Psoas muscle (tissue), 8 donors: ENCODE data around the gene TUBB8B. TPM values are rescaled to one million over a fixed set of nuclear protein-coding genes. Genes with fewer than 3 reads are reported as not detected.
"Not testable (repeated sequence)": the region's sequence is repeated elsewhere in the genome, so short reads cannot be mapped to it uniquely, and the experiment has no call there.

Experiments used
- ATAC-seq, 4 donors: fragments of 200-7000 bp; cut with Tn5 transposase; one replicate each; pipeline ENCODE4 v1.9.1; 2020; ENCODE audit warnings: moderate library complexity in 3 of 4, mild to moderate bottlenecking in 2 of 4
- DNase-seq, 2 donors: peaks; one replicate each; pipeline ENCODE4 v3.0.0-alpha.2; 2020
- H3K27ac ChIP-seq: fragments of 200-600 bp; one replicate; pipeline ENCODE4 v1.8.0; 2022
- H3K27me3 ChIP-seq, 3 donors: fragments of 200-600 bp in 1 of 3; one replicate each; pipeline versions ENCODE4 v1.6.1 to v1.8.0; 2013 to 2022; ENCODE audit warnings: low read length in 2 of 3, mild to moderate bottlenecking in 2 of 3, moderate library complexity in 1 of 3; ENCODE audit not compliant: insufficient read depth in 3 of 3
- H3K36me3 ChIP-seq, 2 donors: fragments of 200-600 bp in 1 of 2; one replicate each; pipeline versions ENCODE4 v1.6.1 to v1.8.0; 2013 to 2022; ENCODE audit warnings: low read depth in 1 of 2, mild to moderate bottlenecking in 1 of 2, moderate library complexity in 1 of 2; ENCODE audit not compliant: insufficient read depth in 1 of 2
- H3K4me1 ChIP-seq: fragments of 200-600 bp; one replicate; pipeline ENCODE4 v1.8.0; 2022
- H3K4me3 ChIP-seq: fragments of 200-600 bp; one replicate; pipeline ENCODE4 v1.8.0; 2022; ENCODE audit warnings: mild to moderate bottlenecking
- H3K9me3 ChIP-seq: fragments of 200-600 bp; one replicate; pipeline ENCODE4 v1.8.0; 2022
- WGBS, 3 donors: extraction: QIAGEN DNeasy Blood & Tissue Kit; methylation state at CpG; one replicate each; pipeline versions ENCODE4 v1.1.6 to v1.1.7; 2013; 5-methylcytosine and 5-hydroxymethylcytosine counted together
- intact Hi-C, 2 donors: fragments of 100-400 bp; cut with DNase I; formaldehyde crosslinking; loops; one replicate each; pipeline versions ENCODE4 v1.11.0 to v1.14.2; 2022
- polyA plus RNA-seq, 3 donors: library from polyadenylated mRNA; stranded (reverse); fragments of 200-250 nt; gene quantifications; one replicate each; pipeline ENCODE4 v1.2.3, GENCODE V29; 2013
- total RNA-seq, 4 donors: library from RNA; stranded (reverse); fragmentation: NEBNext Ultra II Directional in 2 of 4; extraction: Animal tissue kit (Norgen Biotek cat#: 25700) in 2 of 4; gene quantifications; one replicate each; pipeline versions ENCODE4 v1.2.1 to v1.2.4, GENCODE V29; 2021 to 2023
- donor health status: healthy with polysubstance abuse.
- donor health status: DM: no; HTN: no; CAD: no; lungs with moderate emphysema.
- donor health status: Bipolar disorder and iron deficiency.
- donor health status: healthy.
- donor health status: DM: yes; HTN: yes; CAD: no.
- donor health status: DM: no; HTN: no; CAD: no.
- donor health status: DM: no; HTN: no; CAD: no.
- donor health status: DM: yes; HTN: yes; CAD: no.

The TUBB8B gene
- total and polyA plus RNA-seq, 7 donors = 0.04 TPM; not detected in 6

GRCh38 chr18:82626-83209 lies 33.3 kb upstream of the TUBB8B start:
- H3K36me3 ChIP-seq, intact Hi-C loops, ATAC-seq, H3K27me3 ChIP-seq, H3K4me3 ChIP-seq, DNase-seq, H3K4me1 ChIP-seq, H3K9me3 ChIP-seq, H3K27ac ChIP-seq: not testable (repeated sequence)
- 69 to 75% (median 72%) methylated on average over 11 of the region's 11 CpGs for WGBS, 3 donors

GRCh38 chr18:80881-81280 lies 31.5 kb upstream of the TUBB8B start:
- 68 to 76% (median 69%) methylated on average over 2 of the region's 2 CpGs for WGBS, 3 donors
- H3K27me3 ChIP-seq, DNase-seq, ATAC-seq, H3K36me3 ChIP-seq, H3K4me1 ChIP-seq, H3K9me3 ChIP-seq, H3K27ac ChIP-seq, H3K4me3 ChIP-seq, intact Hi-C loops: not testable (repeated sequence)

GRCh38 chr18:80202-80601 lies 30.8 kb upstream of the TUBB8B start:
- DNase-seq, H3K4me3 ChIP-seq, H3K27me3 ChIP-seq, ATAC-seq, H3K9me3 ChIP-seq, H3K27ac ChIP-seq, H3K4me1 ChIP-seq, intact Hi-C loops, H3K36me3 ChIP-seq: not testable (repeated sequence)
- 70 to 72% (median 71%) methylated on average over 2 to 5 of the region's 6 CpGs for WGBS, 3 donors

GRCh38 chr18:75525-76160 lies 26.2 kb upstream of the TUBB8B start:
- WGBS, 3 donors = 60 to 64% (median 61%) methylated on average over 38 to 57 of the region's 57 CpGs
- H3K27ac ChIP-seq, DNase-seq, H3K4me3 ChIP-seq, intact Hi-C loops, ATAC-seq, H3K9me3 ChIP-seq, H3K36me3 ChIP-seq, H3K4me1 ChIP-seq, H3K27me3 ChIP-seq: not testable (repeated sequence)

- 39 to 45% (median 41%) methylated on average over 38 to 47 of the region's 48 CpGs for WGBS, 3 donors
- H3K4me1 ChIP-seq, H3K4me3 ChIP-seq, H3K9me3 ChIP-seq, H3K27me3 ChIP-seq, H3K27ac ChIP-seq, H3K36me3 ChIP-seq, intact Hi-C loops, DNase-seq: not testable (repeated sequence)
- peak in 1 of 4 donors; percentile 30 for ATAC-seq
Observed at GRCh38 chr18:73181-73777, 23.9 kb upstream of the TUBB8B start.

- H3K27me3 ChIP-seq, ATAC-seq, H3K9me3 ChIP-seq, DNase-seq, H3K36me3 ChIP-seq, intact Hi-C loops, H3K4me1 ChIP-seq, H3K4me3 ChIP-seq, H3K27ac ChIP-seq: not testable (repeated sequence)
- WGBS, 3 donors = 65 to 69% (median 65%) methylated on average over 9 of the region's 9 CpGs
Observed at GRCh38 chr18:67701-68100, 18.3 kb upstream of the TUBB8B start.

GRCh38 chr18:64279-64678 lies 14.9 kb upstream of the TUBB8B start:
- intact Hi-C loops, H3K9me3 ChIP-seq, H3K4me1 ChIP-seq, H3K27ac ChIP-seq, H3K27me3 ChIP-seq, DNase-seq, H3K4me3 ChIP-seq, ATAC-seq, H3K36me3 ChIP-seq: not testable (repeated sequence)
- 80 to 87% (median 85%) methylated on average over 5 of the region's 5 CpGs for WGBS, 3 donors

GRCh38 chr18:63656-64055 lies 14.2 kb upstream of the TUBB8B start:
- H3K36me3 ChIP-seq, H3K27me3 ChIP-seq, H3K9me3 ChIP-seq, H3K4me1 ChIP-seq, DNase-seq, intact Hi-C loops, H3K4me3 ChIP-seq, ATAC-seq, H3K27ac ChIP-seq: not testable (repeated sequence)
- WGBS, 3 donors = 91 to 96% (median 95%) methylated on average over 2 of the region's 2 CpGs

- H3K27ac ChIP-seq, ATAC-seq, DNase-seq, H3K27me3 ChIP-seq, H3K4me3 ChIP-seq, H3K4me1 ChIP-seq, H3K36me3 ChIP-seq, intact Hi-C loops, H3K9me3 ChIP-seq: not testable (repeated sequence)
- 78 to 94% (median 83%) methylated on average over 1 of the region's 1 CpG for WGBS, 3 donors
Observed at GRCh38 chr18:54388-54787, 5.0 kb upstream of the TUBB8B start.

GRCh38 chr18:48696-49095 lies 719 bp downstream of the TUBB8B start:
- WGBS, 3 donors = 91 to 95% (median 92%) methylated on average over 17 to 25 of the region's 25 CpGs
- H3K9me3 ChIP-seq, H3K27ac ChIP-seq, DNase-seq, H3K27me3 ChIP-seq, intact Hi-C loops, ATAC-seq, H3K36me3 ChIP-seq, H3K4me1 ChIP-seq, H3K4me3 ChIP-seq: not testable (repeated sequence)

GRCh38 chr18:13177-13576 lies 36.2 kb downstream of the TUBB8B start:
- ATAC-seq, H3K4me1 ChIP-seq, H3K9me3 ChIP-seq, H3K27ac ChIP-seq, DNase-seq, H3K4me3 ChIP-seq, H3K27me3 ChIP-seq, intact Hi-C loops, H3K36me3 ChIP-seq: not testable (repeated sequence)
- WGBS, 3 donors = no CpG with 5 or more reads among the region's 6 CpGs
